Stimulated activated CD4-positive, alpha-beta T cell treated with anti-CD3 and anti-CD28 coated beads, Interleukin-1b, Interleukin-23, amount 100 ng/mL, for 48 hours (primary cell): ENCODE data around the gene APOE.
"Not testable (repeated sequence)": the region's sequence is repeated elsewhere in the genome, so short reads cannot be mapped to it uniquely, and the experiment has no call there.

Experiments used
- DNase-seq: peaks from one replicate; pipeline ENCODE4 v3.0.0-alpha.2; 2020

The APOE gene

DNA sequence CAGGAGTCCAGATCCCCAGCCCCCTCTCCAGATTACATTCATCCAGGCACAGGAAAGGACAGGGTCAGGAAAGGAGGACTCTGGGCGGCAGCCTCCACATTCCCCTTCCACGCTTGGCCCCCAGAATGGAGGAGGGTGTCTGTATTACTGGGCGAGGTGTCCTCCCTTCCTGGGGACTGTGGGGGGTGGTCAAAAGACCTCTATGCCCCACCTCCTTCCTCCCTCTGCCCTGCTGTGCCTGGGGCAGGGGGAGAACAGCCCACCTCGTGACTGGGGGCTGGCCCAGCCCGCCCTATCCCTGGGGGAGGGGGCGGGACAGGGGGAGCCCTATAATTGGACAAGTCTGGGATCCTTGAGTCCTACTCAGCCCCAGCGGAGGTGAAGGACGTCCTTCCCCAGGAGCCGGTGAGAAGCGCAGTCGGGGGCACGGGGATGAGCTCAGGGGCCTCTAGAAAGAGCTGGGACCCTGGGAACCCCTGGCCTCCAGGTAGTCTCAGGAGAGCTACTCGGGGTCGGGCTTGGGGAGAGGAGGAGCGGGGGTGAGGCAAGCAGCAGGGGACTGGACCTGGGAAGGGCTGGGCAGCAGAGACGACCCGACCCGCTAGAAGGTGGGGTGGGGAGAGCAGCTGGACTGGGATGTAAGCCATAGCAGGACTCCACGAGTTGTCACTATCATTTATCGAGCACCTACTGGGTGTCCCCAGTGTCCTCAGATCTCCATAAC lies at the start of gene APOE:
TSS of gene APOE (plus strand) at position 360 of the 724 bp plus-strand sequence. CDS start 829 bp downstream, outside the sequence.
- no peak for DNase-seq

DNA sequence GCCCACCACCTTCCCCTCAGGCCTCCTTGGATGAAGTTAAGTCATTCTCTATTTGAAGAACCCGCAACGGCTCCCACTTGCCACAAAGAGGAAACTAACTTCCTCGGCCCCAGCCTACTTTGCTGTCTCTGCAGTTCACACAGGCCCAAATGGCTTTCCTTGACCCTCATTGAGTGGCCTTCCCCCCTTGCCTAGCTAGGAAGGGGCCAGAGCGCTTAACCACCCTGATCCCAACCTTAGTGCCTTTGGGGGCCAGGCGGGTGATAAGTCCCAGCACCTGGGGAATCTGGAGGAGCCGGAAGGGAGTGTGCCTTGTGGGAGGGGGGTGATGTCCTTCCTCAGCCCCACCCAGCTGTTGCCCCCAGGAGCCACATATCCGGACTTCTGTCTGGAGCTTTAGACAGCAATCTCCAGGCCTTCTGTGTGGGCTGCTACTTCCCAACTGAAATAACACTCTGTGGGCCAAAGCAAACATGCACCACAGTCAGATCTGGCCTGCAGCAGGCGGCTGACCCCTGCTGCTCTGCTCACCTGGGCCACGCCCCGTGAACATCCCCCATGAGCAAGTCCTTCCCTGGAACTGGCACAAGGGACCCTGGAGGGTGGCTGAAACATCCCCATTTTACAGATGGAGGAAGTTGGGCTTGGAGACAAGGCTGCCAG lies 49.0 kb upstream of the APOE start:
- no peak for DNase-seq

DNA sequence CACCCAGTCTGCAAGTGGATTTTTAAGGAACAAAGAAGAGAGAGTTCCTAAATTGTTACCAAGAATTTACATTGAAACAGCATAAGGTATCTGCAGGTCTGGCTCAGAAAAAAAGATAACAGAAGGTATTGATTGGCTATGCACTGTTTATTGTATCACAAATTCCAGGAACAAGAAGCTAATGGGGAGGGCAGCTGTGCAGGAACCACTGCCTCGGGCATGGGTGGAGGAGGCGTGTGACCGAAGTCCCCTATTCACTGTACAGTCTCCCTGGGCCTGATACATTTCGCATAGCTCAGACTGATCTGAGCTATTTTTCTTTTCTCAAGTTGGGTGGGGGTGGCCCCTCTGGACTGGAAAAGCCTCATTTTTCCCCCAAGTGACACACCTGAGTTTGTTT lies 47.8 kb upstream of the APOE start:
- DNase-seq, result no peak

DNA sequence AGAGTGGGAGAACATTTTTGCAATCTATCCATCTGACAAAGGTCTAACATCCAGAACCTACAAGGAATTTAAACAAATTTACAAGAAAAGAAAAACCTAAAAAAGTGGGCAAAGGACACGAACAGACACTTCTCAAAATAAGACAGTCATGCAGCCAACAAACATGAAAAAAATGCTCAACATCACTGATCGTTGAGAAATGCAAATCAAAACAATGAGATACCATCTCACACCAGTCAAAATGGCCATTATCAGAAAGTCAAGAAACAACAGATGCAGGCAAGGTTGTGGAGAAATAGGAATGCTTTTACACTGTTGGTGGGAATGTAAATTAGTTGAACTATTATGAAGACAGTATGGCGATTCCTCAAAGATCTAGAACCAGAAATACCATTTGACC lies 44.0 kb upstream of the APOE start:
- DNase-seq, result not testable (repeated sequence)

DNA sequence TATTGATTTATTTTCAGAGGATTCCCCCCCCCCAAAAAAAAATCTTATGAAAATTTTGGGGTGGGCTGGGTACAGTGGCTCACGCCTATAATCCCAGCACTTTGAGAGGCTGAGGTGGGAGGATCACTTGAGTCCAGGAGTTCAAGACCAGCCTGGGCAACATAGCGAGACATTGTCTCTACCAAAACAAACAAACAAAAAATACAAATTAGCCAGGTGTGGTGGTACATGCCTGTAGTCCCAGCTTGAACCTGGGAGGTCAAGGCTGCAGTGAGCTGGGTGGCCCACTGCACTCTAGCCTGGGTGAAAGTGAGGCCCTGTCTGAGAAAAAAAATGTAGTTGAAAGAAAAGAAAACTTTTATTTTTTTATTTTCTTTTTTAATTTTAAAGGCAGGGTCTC lies 41.6 kb upstream of the APOE start:
- DNase-seq, result no peak

DNA sequence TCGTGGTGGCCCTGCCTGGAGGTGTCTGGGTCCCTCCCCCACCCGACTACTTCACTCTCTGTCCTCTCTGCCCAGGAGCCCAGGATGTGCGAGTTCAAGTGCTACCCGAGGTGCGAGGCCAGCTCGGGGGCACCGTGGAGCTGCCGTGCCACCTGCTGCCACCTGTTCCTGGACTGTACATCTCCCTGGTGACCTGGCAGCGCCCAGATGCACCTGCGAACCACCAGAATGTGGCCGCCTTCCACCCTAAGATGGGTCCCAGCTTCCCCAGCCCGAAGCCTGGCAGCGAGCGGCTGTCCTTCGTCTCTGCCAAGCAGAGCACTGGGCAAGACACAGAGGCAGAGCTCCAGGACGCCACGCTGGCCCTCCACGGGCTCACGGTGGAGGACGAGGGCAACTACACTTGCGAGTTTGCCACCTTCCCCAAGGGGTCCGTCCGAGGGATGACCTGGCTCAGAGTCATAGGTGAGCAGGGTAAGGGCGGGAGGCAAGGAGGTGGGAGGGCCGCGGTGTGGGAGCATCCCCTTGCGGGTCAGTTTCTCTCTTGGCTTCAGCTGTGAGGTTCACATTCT lies 40.3 kb upstream of the APOE start:
- no peak for DNase-seq

DNA sequence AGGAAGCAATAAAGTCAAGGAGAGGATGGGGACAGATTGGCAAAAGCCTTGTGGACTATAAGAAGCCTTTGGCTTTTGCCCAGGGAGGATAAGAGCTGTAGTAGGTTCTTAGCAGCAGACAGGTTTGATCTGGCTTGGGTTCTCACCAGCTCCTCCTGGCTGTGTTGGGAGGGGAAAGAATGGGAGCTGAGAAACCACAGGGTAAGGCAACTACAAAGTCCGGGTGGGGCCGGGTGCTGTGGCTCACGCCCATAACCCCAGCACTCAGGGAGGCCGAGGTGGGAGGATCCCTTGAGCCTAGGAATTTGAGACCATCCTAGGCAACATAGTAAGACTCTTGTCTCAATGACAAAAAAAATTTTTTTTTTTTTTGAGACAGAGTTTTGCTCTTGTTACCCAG lies 38.9 kb upstream of the APOE start:
- DNase-seq, result no peak

DNA sequence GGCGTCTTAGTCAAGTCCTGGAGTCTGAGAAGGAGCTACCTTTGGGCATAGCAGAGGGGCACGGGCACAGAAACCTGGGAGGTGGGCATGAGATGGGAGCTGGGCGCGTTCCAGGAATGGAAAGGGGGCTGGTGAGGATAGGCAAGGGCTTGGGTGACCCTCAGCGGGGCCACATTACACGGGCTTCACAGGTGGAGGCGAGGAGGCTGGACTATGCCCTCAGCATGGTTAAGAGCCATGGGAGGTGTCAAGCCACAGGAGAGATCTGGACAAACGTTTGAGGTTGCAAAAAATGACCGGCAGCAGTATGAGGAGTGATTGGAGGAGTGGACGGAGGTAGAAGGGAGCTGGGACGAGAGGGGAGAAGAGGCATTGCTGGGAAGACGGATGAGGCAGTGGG lies 38.0 kb upstream of the APOE start:
- DNase-seq, result no peak

DNA sequence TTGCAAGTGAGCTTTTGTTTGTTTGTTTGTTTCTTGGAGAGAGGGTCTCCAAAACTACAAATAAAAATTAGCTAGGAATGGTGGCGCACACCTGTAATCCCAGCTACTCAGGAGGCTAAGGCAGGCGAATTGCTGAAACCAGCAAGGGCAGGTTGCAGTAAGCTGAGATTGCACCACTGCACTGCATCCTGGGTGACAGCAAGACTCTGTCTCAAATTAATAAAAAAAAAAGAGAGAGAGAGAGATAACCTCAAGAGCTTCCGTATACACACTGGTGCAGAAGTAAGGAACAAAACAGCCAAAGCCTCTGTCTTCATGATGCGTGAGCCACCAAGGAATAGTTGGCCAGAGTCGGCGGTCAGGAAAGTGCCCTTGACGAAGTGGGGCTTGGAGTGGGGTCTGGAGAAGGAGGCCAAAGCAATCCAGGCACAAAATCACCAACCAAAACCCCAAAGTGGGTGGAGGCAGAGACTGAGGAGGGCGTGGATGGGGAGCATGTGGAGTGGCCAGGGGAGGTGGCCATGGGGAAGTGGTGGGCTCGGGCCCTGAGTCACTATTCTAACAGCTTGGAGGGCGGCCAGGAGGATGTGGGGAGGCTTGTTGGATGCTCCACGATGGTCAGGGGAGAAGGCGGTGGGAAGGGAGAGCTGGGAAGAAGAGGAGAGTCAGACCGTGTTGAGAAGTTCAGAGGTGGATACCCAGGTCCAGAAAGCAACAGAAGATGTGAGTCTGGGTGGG lies 35.7 kb upstream of the APOE start:
- no peak for DNase-seq

DNA sequence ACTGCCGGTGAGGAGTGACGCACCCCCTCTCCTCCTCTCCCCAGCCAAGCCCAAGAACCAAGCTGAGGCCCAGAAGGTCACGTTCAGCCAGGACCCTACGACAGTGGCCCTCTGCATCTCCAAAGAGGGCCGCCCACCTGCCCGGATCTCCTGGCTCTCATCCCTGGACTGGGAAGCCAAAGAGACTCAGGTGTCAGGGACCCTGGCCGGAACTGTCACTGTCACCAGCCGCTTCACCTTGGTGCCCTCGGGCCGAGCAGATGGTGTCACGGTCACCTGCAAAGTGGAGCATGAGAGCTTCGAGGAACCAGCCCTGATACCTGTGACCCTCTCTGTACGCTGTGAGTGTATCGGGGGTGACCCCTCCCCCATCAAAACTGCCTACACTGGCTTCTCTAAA lies 33.8 kb upstream of the APOE start:
- no peak for DNase-seq

DNA sequence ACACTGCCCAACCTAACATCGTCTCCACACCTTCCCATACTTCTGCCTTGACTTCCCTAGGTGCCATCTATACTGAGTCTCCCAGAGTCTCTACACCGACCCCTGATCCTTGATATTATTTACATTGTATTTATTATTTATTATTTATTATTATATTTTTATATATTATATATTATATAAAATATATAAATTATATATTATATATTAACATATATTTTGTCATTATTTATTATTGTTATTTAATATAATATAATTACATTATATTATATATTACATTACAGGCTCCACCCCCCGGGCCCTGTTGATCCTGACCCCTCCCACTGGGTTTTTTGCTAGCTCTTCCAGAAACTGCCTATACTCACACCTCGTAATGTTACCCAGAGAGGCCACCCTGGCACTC lies 32.9 kb upstream of the APOE start:
- no peak for DNase-seq

DNA sequence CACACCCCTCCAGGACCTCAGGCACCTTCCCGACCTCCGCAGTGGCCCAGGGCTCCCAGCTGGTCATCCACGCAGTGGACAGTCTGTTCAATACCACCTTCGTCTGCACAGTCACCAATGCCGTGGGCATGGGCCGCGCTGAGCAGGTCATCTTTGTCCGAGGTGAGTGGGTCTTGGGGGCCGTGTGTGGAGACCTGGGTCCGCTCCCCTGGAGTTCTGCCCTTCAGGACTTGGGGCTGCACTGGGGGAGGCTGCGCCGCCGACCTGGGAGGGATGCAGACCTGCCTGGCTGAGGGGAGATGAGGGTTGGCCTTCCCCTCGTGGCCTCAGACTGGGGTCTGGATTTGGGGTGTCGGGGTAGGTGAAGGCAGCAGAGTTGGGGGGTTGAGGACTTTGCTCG lies 31.3 kb upstream of the APOE start:
- no peak for DNase-seq

DNA sequence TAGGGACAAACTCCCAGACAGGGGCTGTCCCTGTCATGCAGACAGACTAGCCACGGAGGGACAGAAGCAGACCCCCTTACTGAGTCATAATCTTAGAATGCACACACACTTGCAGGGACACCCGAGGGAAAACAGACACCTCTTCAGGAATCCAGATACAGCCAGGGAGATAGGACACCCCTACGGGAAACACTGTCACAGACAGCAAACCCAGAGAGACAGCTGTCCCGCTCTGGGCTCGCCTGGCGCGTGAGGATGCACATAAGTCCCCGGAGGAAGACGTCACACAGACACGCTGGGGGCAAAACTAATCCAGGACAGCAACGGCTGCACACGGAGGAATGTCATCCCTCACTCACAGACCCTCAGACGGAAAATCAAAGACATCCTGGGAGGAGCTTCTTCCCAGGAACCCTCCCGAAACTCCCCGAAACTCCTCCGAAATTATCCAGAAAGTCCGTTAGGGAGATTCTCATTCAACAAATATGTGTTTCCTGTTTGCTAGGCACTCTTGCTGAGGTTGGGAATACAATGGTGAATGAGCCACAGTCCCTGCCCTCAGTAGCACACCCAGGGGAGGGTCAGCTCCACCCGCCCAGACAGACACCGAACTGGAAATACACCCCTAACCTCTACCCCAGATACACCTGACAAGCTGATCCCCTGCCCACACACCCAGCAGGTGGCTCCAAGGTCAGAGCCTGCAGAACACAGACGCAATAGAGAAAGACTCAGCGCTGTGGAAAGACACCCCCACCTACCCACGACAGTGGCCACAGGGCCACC lies 29.7 kb upstream of the APOE start:
- DNase-seq, result no peak

DNA sequence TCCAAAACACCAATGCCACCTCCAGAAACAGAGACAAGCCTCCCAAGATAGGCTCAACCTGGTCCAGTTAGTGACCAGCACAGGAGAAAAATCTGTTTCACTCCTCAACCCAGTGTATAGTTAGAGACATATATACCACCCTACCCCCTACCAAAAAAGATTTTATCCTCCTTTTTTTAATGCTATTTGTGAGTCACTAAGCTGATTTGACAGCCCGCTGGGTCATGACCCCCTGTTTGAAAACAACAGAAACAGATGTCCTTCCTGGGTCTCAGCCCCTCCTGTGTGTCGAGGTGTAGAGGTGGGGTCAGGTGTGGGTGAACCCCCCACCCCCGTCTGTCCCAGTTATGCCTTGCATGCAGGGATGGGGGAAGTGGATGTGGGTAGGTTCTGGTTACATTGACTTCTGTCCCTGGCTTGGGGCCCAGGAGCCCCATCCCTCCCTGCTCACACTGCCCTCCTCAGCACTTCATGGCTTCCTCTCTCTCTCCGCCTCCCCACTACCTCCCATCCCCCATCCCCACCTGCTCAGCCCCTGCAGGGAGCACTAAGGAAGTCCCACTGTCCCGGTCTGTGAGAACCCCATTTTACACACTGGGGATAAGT lies 28.6 kb upstream of the APOE start:
- no peak for DNase-seq

DNA sequence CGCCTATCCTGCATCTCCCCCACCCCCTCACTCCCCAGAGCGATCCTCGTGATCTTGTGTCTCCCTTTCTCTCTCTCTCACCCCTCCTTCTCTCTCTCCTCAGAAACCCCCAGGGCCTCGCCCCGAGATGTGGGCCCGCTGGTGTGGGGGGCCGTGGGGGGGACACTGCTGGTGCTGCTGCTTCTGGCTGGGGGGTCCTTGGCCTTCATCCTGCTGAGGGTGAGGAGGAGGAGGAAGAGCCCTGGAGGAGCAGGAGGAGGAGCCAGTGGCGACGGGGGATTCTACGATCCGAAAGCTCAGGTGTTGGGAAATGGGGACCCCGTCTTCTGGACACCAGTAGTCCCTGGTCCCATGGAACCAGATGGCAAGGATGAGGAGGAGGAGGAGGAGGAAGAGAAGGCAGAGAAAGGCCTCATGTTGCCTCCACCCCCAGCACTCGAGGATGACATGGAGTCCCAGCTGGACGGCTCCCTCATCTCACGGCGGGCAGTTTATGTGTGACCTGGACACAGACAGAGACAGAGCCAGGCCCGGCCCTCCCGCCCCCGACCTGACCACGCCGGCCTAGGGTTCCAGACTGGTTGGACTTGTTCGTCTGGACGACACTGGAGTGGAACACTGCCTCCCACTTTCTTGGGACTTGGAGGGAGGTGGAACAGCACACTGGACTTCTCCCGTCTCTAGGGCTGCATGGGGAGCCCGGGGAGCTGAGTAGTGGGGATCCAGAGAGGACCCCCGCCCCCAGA lies 27.3 kb upstream of the APOE start:
- DNase-seq, result no peak

DNA sequence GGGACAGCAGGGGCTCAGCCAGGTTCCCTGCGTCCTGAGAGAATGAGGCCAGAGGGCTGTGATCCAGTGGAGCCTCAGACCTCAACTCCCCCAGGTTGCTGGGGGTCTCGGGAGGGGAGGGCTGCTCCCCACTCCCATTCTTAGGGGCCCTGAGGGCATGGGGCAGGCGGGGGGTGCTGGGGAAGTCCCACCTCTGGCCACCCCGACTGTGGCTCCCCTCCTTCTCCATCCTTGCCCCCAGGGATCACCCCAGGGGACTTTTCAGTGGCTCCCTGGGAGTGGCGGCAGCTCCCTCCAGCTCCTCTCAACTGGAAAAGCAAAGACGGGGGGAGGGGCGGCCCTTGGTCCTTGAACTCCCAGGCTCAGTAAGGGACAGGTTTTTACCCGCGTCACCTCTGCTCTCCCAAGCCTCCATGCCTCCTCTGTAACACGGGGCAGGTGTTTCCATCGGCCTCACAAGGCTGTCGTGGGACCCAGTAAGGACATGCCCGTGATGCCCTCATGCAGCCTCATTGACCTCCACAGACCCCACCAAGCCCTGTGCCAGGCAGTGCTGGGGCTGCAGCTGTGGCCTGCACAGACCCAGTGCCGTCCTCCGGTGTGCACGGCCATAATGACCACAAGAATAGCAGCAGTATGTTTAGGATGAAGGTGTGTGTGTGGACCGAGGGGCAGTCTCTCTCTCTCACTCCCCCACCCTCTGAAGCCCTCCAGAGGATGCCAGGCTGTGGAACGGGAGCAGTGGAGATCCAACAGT lies 26.1 kb upstream of the APOE start:
- no peak for DNase-seq

DNA sequence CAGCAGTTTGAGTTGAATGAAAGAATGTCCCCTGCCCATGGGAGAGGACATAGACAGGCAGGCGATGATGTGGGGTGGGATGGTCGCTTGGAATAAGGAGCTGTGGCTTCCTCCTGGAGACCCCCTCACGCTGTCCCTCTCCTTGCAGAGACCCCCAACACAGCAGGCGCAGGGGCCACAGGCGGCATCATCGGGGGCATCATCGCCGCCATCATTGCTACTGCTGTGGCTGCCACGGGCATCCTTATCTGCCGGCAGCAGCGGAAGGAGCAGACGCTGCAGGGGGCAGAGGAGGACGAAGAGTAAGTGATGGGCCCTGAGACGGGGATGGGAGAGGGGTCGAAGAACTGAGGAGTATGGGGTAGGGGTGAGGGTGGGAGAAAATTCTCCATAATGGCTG lies 23.5 kb upstream of the APOE start:
- DNase-seq, result no peak

DNA sequence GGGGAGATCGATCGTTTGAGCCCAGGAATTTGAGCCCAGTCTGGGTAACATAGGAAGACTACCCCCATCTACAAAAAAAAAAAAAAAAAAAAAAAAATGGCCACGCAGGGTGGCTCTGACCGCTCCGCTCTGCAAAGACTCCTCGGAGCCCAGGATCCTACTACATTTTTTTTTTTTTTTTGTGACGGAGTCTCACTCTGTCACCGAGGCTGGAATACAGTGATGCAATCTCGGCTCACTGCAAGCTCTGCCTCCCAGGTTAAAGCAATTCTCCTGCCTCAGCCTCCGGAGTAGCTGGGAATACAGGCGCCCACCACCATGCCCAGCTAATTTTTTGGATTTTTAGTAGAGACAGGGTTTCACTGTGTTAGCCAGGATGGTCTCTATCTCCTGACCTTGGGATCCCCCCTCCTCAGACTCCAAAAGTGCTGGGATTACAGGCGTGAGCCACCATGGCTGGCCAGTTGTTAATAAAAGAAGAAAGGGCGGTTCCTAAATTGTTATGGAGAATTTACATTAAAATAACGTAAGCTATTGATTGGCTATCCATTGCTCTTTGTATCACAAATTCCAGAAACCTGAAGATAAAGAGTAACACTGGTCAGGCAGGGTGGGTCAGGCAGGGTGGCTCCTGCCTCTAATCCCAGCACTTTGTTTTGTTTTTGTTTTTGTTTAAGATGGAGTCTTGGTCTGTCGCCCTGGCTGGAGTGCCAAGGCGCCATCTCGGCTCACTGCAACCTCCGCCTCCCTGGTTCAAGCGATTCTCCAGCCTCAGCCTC lies 22.8 kb upstream of the APOE start:
- DNase-seq, result not testable (repeated sequence)

DNA sequence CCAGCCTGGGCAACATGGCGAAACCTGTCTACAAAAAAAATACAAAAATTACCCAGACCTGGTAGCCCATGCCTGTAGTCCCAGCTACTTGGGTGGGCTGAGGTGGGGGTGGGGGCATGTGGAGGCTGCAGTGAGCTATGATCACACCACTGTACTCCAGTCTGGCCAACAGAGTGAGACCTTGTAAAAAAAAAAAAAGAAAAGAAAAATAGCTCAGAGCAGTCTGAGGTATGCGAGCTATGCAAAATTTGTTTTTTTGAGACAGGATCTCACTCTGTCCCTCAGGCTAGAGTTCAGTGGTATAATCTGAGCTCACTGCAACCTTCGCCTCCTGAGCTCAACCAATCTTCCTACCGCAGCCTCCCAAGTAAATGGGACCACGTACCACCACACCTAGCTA lies 21.7 kb upstream of the APOE start:
- DNase-seq, result no peak

DNA sequence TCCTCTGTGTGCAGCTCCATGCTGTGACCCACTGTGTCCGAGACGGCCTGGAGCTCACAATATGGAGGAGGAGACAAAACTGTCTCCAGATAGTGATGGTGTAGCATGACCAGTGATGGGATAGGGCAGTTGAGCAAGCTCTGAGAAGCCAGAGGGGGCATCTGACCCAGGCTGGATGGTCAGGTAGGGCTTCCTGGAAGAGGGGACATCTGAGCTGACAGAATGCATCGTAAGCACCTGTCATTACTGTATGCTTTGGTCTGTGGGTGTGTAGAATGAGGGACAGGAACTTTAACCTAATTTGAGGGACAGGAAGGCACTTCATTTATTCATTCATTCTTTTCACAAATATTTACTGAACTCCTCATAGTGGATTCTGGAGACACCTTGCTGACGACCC lies 21.0 kb upstream of the APOE start:
- DNase-seq, result no peak
